Vagina (tissue), 2 donors: ENCODE data around the gene PROSER2.

Experiments
- POLR2A ChIP-seq, 2 donors: fragments of 450-650 bp; IDR thresholded peaks; one replicate each; pipeline ENCODE4 v1.6.1; 2017; ENCODE audit warnings: antibody characterized with exemption in 2 of 2, mild to moderate bottlenecking in 2 of 2, moderate library complexity in 2 of 2
- TF ChIP-seq, protein P1 (sequence below), 3 experiments: fragments of 450-650 bp in 2 of 3; fragments of 200-600 bp in 1 of 3; sonication (generic) in 1 of 3; IDR thresholded peaks; one replicate each; pipeline ENCODE4 v1.5.1; 2017 to 2019; ENCODE audit warnings: antibody characterized with exemption in 3 of 3, mild to moderate bottlenecking in 2 of 3, moderate library complexity in 2 of 3

GRCh38 chr10:11901454-11901832 lies 78.3 kb downstream of the PROSER2 start:
- TF ChIP-seq, protein P1, sequence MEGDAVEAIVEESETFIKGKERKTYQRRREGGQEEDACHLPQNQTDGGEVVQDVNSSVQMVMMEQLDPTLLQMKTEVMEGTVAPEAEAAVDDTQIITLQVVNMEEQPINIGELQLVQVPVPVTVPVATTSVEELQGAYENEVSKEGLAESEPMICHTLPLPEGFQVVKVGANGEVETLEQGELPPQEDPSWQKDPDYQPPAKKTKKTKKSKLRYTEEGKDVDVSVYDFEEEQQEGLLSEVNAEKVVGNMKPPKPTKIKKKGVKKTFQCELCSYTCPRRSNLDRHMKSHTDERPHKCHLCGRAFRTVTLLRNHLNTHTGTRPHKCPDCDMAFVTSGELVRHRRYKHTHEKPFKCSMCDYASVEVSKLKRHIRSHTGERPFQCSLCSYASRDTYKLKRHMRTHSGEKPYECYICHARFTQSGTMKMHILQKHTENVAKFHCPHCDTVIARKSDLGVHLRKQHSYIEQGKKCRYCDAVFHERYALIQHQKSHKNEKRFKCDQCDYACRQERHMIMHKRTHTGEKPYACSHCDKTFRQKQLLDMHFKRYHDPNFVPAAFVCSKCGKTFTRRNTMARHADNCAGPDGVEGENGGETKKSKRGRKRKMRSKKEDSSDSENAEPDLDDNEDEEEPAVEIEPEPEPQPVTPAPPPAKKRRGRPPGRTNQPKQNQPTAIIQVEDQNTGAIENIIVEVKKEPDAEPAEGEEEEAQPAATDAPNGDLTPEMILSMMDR (IDR thresholded peaks at IDR 0.05): no peak
- no peak for TF ChIP-seq POLR2A (IDR thresholded peaks at IDR 0.05)
